Fibroblast of mammary gland (primary cell): ENCODE measurements around the gene FAM20C.
"Not testable (repeated sequence)": the region's sequence is repeated elsewhere in the genome, so short reads cannot be mapped to it uniquely, and the experiment has no call there.

Experiments
- DNase-seq: peaks from one replicate; pipeline ENCODE4 v3.0.0-alpha.2; 2010; ENCODE audit warnings: low read depth
- H3K4me3 ChIP-seq: 2 replicates; pipeline ENCODE4 v1.5.1; 2011; ENCODE audit warnings: low read depth, mild to moderate bottlenecking, low read length, moderate library complexity; ENCODE audit not compliant: control insufficient read depth
- CTCF ChIP-seq: conservative IDR thresholded peaks from 2 replicates; pipeline ENCODE4 v1.5.1; 2011; ENCODE audit warnings: low read depth, low read length, inconsistent platforms; ENCODE audit not compliant: control insufficient read depth, insufficient read depth

The FAM20C gene

GRCh38 chr7:240887-241421 lies 48.6 kb downstream of the FAM20C start:
- no peak for DNase-seq
- no peak for TF ChIP-seq CTCF
- no peak overlapping the region for H3K4me3 ChIP-seq

- TF ChIP-seq CTCF = no peak
- no peak for DNase-seq
- no peak overlapping the region for H3K4me3 ChIP-seq
Observed at GRCh38 chr7:241513-241912, 49.1 kb downstream of the FAM20C start.

GRCh38 chr7:242826-243579 lies 50.6 kb downstream of the FAM20C start:
- H3K4me3 ChIP-seq, DNase-seq: not testable (repeated sequence)

- H3K4me3 ChIP-seq, DNase-seq: not testable (repeated sequence)
Observed at GRCh38 chr7:243580-243978, 51.2 kb downstream of the FAM20C start.

- DNase-seq = no peak
- no peak for TF ChIP-seq CTCF
- H3K4me3 ChIP-seq = no peak overlapping the region
Observed at GRCh38 chr7:244974-245373, 52.6 kb downstream of the FAM20C start.

GRCh38 chr7:245574-246295 lies 53.4 kb downstream of the FAM20C start:
- DNase-seq = no peak
- no peak overlapping the region for H3K4me3 ChIP-seq
- no peak for TF ChIP-seq CTCF

- no peak overlapping the region for H3K4me3 ChIP-seq
- no peak for DNase-seq
- TF ChIP-seq CTCF = no peak
Observed at GRCh38 chr7:246451-246850, 54.1 kb downstream of the FAM20C start.

- no peak for DNase-seq
- no peak for TF ChIP-seq CTCF
- no peak overlapping the region for H3K4me3 ChIP-seq
Observed at GRCh38 chr7:247181-247580, 54.8 kb downstream of the FAM20C start.
